Peyer's patch (tissue), 4 donors: ENCODE results near the gene GPC5.

Experiments
- POLR2A ChIP-seq, 2 donors: fragments of 450-650 bp; IDR thresholded peaks; one replicate each; pipeline ENCODE4 v1.5.1; 2017; ENCODE audit warnings: antibody characterized with exemption in 2 of 2, mild to moderate bottlenecking in 2 of 2, moderate library complexity in 2 of 2
- TF ChIP-seq, protein P1 (sequence below), 6 experiments: fragments of 450-650 bp in 4 of 6; fragments of 200-600 bp in 2 of 6; sonication (generic) in 1 of 6; IDR thresholded peaks; one replicate each; pipeline ENCODE4 v1.5.1; 2017 to 2019; ENCODE audit warnings: antibody characterized with exemption in 6 of 6, mild to moderate bottlenecking in 3 of 6, moderate library complexity in 1 of 6

- TF ChIP-seq, protein P1, sequence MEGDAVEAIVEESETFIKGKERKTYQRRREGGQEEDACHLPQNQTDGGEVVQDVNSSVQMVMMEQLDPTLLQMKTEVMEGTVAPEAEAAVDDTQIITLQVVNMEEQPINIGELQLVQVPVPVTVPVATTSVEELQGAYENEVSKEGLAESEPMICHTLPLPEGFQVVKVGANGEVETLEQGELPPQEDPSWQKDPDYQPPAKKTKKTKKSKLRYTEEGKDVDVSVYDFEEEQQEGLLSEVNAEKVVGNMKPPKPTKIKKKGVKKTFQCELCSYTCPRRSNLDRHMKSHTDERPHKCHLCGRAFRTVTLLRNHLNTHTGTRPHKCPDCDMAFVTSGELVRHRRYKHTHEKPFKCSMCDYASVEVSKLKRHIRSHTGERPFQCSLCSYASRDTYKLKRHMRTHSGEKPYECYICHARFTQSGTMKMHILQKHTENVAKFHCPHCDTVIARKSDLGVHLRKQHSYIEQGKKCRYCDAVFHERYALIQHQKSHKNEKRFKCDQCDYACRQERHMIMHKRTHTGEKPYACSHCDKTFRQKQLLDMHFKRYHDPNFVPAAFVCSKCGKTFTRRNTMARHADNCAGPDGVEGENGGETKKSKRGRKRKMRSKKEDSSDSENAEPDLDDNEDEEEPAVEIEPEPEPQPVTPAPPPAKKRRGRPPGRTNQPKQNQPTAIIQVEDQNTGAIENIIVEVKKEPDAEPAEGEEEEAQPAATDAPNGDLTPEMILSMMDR (IDR thresholded peaks at IDR 0.05) = no peak
- TF ChIP-seq POLR2A (IDR thresholded peaks at IDR 0.05) = no peak
Measured at GRCh38 chr13:92676246-92676645, 1277.8 kb downstream of the GPC5 start.
